ENCODE results near the gene ULBP2. TPM values are rescaled to one million over a fixed set of nuclear protein-coding genes. Genes with fewer than 3 reads are reported as not detected.

ULBP2 gene, protein sequence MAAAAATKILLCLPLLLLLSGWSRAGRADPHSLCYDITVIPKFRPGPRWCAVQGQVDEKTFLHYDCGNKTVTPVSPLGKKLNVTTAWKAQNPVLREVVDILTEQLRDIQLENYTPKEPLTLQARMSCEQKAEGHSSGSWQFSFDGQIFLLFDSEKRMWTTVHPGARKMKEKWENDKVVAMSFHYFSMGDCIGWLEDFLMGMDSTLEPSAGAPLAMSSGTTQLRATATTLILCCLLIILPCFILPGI
- total RNA-seq, result 2.5 and 3.2 TPM in 2 replicates

- peak within 1 kb of the TSS; percentile 96 for H2AFZ ChIP-seq (ENCODE audit: low read length)
- peaks cover 16% of the 10 kb centered on the region for H3K4me1 ChIP-seq (ENCODE audit: insufficient read depth, low read length)
- H4K20me1 ChIP-seq (ENCODE audit: insufficient read depth, low read length), result no peaks in the 10 kb centered on the region
- peak within 1 kb of the TSS; percentile 97 for H3K4me3 ChIP-seq (ENCODE audit: insufficient read depth, low read length)
- H3K4me2 ChIP-seq (ENCODE audit: insufficient read depth, low read length), result peak within 1 kb of the TSS; percentile 89
- no peaks in the 10 kb centered on the region for H3K9me3 ChIP-seq (ENCODE audit: low read depth, low read length)
- TF ChIP-seq CTCF (IDR thresholded peaks at IDR 0.05; ENCODE audit: extremely low read depth, low read depth, low read length), result no peak
- H3K36me3 ChIP-seq (ENCODE audit: insufficient read depth, low read length), result no peaks in the 10 kb centered on the region
- H3K27me3 ChIP-seq (ENCODE audit: insufficient read depth, low read length), result peaks cover 18% of the 10 kb centered on the region
- peak; percentile 99 for DNase-seq (ENCODE audit: insufficient read length, low spot score, missing footprints)
- peak within 1 kb of the TSS; percentile 80 for H3K27ac ChIP-seq (ENCODE audit: low read depth, low read length)
- peaks cover 2% of the 10 kb centered on the region for H3K79me2 ChIP-seq (ENCODE audit: insufficient read depth, low read length)
Observed at GRCh38 chr6:149941583-149942460, at the start of gene ULBP2. TSS of gene ULBP2 (plus strand) at chr6:149942014. CDS start at chr6:149942073, 59 bp downstream.

DNA sequence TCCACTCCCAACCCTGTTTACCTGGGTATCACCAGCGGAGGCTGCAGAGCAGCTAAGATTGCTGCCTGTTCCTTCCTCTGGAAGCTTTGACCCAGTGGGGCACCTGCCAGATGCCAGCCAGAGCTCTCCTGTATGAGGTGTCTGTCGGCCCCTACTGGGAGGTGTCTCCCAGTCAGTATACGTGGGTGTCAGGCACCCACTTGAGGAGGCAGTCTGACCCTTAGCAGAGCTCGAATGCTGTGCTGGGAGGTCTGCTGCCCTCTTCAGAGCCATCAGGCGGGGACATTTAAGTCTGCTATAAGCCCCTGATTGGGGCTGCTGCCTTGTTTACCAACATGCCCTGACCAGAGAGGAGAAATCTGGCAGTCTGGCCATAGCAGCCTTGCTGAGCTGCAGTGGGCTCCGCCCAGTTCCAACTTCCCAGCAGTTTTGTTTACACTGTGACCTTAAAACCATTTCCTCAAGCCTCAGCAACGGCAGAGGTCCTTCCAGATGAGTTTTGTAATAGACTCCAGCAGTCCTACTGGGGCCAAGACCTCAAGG, 46.7 kb upstream of the ULBP2 start:
- peak overlapping the region; percentile 72 for H2AFZ ChIP-seq (ENCODE audit: low read length)
- H3K27ac ChIP-seq (ENCODE audit: low read depth, low read length), result no peak overlapping the region
- H3K4me1 ChIP-seq (ENCODE audit: insufficient read depth, low read length), result peaks cover 42% of the 10 kb centered on the region
- H3K4me2 ChIP-seq (ENCODE audit: insufficient read depth, low read length), result peak overlapping the region; percentile 19
- no peak overlapping the region for H3K4me3 ChIP-seq (ENCODE audit: insufficient read depth, low read length)
- DNase-seq (ENCODE audit: insufficient read length, low spot score, missing footprints), result peak; percentile 78
- H3K27me3 ChIP-seq (ENCODE audit: insufficient read depth, low read length), result no peaks in the 10 kb centered on the region
- no peaks in the 10 kb centered on the region for H3K9me3 ChIP-seq (ENCODE audit: low read depth, low read length)
- no peaks in the 10 kb centered on the region for H3K79me2 ChIP-seq (ENCODE audit: insufficient read depth, low read length)
- no peak for TF ChIP-seq CTCF (IDR thresholded peaks at IDR 0.05; ENCODE audit: extremely low read depth, low read depth, low read length)
- H3K36me3 ChIP-seq (ENCODE audit: insufficient read depth, low read length), result no peaks in the 10 kb centered on the region
- no peaks in the 10 kb centered on the region for H4K20me1 ChIP-seq (ENCODE audit: insufficient read depth, low read length)

GRCh38 chr6:149895833-149896271, 46.0 kb upstream of the ULBP2 start:
- Histone ChIP-seq H3K27ac (ENCODE audit: low read depth, low read length) (peak overlapping the region; percentile 64), H3K4me2 (ENCODE audit: insufficient read depth, low read length) (peak overlapping the region; percentile 88)

More at GRCh38 chr6:149895833-149896271, 46.0 kb upstream of the ULBP2 start:
- Histone ChIP-seq H3K36me3 (ENCODE audit: insufficient read depth, low read length) (no peaks in the 10 kb centered on the region), H4K20me1 (ENCODE audit: insufficient read depth, low read length) (no peaks in the 10 kb centered on the region), H2AFZ (ENCODE audit: low read length) (peak overlapping the region; percentile 63), H3K9me3 (ENCODE audit: low read depth, low read length) (no peaks in the 10 kb centered on the region), H3K27me3 (ENCODE audit: insufficient read depth, low read length) (no peaks in the 10 kb centered on the region), H3K79me2 (ENCODE audit: insufficient read depth, low read length) (no peaks in the 10 kb centered on the region), H3K4me3 (ENCODE audit: insufficient read depth, low read length) (no peak overlapping the region), H3K4me1 (ENCODE audit: insufficient read depth, low read length) (peaks cover 36% of the 10 kb centered on the region)
- TF ChIP-seq CTCF (IDR thresholded peaks at IDR 0.05; ENCODE audit: extremely low read depth, low read depth, low read length), result no peak
- no peak for DNase-seq (ENCODE audit: insufficient read length, low spot score, missing footprints)
